B cell (primary cell): ENCODE results near the gene RPP38.

ENCODE experiments used
- CTCF ChIP-seq: fragments of 200-600 bp; IDR thresholded peaks from one replicate; pipeline ENCODE4 v1.8.0; 2022; ENCODE audit warnings: antibody characterized with exemption, mild to moderate bottlenecking
- EZH2 ChIP-seq: IDR thresholded peaks from 2 replicates; pipeline ENCODE4 v1.6.1; 2012; ENCODE audit warnings: borderline replicate concordance, low read depth, mild to moderate bottlenecking, moderate library complexity, low read length; ENCODE audit not compliant: insufficient read depth, poor library complexity, severe bottlenecking

DNA sequence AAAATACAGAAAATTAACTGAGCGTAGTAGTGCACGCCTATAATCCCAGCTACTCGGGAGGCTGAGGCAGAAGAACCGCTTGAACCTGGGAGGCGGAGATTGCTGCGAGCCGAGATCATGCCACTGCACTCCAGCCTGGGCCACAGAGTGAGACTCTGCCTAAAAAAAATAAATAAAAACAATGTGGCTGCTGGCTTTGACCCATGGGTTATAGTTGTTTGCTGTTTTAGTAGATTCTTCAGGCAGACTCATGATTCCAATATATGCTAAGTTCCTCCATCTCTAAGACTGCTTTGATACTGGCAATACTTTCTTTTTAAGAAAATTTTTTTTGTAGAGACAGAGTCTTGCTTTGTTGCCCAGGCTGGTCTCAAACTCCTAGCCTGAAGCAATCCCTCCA lies 45.0 kb upstream of the RPP38 start:
- TF ChIP-seq CTCF (no peak), EZH2 (no peak)
